HFF-Myc (cell line): ENCODE measurements around the gene LHPP.

Source experiments
- DNase-seq: peaks from one replicate; pipeline ENCODE4 v3.0.0-alpha.2; 2011; ENCODE audit warnings: low read depth; ENCODE audit errors: extremely low read depth
- H3K4me3 ChIP-seq: replicated peaks from 2 replicates; pipeline ENCODE4 v1.5.1; 2011; ENCODE audit warnings: low read depth, mild to moderate bottlenecking, control low read depth, low read length
- TF ChIP-seq, protein P1 (sequence below): IDR thresholded peaks from 2 replicates; pipeline ENCODE4 v1.5.1; 2012; ENCODE audit warnings: mild to moderate bottlenecking, low read depth, low read length, control low read depth; ENCODE audit errors: missing control alignments

LHPP gene

DNA sequence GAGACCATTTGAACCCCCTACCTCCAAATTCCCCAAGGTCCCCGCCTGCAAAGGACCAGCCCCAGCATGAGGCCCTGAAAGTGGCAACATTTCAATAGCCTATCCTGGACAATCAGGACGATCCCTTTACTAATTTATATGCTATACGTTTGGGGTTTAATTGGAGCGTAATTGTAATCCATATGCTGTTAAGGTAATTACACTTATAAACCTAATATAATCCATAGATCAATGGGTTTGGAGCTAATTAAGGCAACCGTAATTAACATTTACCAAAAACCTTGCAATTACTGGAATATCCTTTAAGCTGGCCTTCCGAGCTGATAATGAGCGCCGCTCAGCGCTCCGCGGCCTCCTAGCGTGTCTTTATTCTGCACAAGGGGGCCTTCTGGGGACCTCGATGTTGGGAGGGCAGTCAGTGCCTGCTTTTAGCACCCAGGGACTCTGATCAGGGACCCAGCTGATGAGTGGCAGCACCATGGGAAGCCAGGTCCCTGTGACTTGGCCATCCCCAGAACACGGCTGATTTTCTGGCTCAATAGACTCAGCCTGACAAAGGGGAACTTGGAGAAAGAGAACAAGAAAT lies 91.2 kb downstream of the LHPP start:
- H3K4me3 ChIP-seq: no peak overlapping the region
- DNase-seq: no peak
- TF ChIP-seq, protein P1, sequence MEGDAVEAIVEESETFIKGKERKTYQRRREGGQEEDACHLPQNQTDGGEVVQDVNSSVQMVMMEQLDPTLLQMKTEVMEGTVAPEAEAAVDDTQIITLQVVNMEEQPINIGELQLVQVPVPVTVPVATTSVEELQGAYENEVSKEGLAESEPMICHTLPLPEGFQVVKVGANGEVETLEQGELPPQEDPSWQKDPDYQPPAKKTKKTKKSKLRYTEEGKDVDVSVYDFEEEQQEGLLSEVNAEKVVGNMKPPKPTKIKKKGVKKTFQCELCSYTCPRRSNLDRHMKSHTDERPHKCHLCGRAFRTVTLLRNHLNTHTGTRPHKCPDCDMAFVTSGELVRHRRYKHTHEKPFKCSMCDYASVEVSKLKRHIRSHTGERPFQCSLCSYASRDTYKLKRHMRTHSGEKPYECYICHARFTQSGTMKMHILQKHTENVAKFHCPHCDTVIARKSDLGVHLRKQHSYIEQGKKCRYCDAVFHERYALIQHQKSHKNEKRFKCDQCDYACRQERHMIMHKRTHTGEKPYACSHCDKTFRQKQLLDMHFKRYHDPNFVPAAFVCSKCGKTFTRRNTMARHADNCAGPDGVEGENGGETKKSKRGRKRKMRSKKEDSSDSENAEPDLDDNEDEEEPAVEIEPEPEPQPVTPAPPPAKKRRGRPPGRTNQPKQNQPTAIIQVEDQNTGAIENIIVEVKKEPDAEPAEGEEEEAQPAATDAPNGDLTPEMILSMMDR: no peak

DNA sequence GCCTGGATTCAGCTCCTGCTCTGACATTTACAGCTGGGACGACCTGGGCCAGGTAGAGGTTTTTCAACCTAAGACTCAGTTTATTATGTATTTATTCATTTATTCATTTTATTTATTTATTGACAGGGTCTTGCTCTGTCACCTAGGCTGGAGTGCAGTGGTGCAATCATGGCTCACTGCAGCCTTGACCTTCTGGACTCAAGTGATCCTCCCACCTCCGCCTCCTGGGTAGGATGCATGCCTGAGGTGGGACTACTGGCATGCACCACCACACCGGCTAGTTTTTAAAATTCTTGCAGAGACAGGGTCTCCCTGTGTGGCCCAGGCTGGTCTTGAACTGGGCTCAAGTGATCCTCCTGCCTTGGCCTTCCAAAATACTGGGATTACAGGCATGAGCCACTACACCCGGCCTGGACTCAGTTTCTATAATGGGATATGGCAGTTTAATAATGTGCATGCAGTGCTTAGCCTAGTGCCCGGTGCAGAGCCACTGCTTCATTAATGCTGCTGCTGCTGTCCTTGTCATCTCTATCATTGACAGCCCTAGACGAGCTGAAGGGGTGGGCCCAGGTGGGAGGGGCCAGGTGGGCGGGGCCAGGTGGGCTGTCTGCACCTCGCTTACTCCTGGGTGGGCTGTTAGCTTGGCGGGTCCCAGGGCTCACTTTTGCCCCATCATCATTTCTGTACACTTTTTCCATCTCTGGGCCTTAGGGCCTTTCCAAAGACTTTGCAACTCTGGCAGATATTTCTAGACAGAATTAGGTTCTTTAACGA lies 92.6 kb downstream of the LHPP start:
- TF ChIP-seq, protein P1: no peak
- no peak for DNase-seq
- H3K4me3 ChIP-seq: no peak overlapping the region

GRCh38 chr10:124557167-124557566 lies 95.5 kb downstream of the LHPP start:
- TF ChIP-seq, protein P1: no peak
- no peak for DNase-seq
- H3K4me3 ChIP-seq: no peak overlapping the region

DNA sequence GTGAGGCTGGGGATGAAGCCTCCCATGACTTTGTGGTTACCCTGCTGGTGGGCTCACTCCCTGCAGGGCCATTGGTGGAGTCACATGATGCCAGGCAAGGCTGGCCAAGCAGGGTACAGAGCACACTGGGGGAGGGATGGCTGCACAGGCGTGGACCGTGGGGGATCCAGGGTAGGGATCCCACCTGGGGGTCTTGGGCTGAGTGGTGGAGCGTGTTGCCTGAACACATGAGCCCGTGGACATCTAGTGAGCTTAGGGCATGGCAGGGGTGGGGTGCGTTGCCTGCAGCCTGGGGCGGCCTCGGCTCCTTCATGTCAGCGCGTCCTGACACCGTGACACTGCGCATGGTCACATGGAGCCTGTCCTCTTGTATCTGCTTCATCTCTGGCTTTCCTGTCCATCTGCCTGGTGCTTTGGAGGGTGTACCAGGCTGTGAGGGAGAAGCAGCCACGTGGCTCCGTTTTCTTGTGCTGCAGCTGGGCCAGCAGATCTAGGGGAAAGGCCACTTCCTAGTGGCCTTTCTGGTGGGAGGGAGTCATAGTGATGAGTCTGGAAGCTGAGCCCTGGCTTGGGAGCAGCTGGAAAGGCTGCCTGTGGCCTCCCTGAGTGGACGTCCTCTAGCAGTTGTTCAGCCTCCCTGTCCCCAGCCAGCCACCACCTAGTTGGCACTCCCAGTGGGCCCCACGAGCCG lies 96.2 kb downstream of the LHPP start:
- no peak for DNase-seq
- no peak overlapping the region for H3K4me3 ChIP-seq
- TF ChIP-seq, protein P1: no peak

DNA sequence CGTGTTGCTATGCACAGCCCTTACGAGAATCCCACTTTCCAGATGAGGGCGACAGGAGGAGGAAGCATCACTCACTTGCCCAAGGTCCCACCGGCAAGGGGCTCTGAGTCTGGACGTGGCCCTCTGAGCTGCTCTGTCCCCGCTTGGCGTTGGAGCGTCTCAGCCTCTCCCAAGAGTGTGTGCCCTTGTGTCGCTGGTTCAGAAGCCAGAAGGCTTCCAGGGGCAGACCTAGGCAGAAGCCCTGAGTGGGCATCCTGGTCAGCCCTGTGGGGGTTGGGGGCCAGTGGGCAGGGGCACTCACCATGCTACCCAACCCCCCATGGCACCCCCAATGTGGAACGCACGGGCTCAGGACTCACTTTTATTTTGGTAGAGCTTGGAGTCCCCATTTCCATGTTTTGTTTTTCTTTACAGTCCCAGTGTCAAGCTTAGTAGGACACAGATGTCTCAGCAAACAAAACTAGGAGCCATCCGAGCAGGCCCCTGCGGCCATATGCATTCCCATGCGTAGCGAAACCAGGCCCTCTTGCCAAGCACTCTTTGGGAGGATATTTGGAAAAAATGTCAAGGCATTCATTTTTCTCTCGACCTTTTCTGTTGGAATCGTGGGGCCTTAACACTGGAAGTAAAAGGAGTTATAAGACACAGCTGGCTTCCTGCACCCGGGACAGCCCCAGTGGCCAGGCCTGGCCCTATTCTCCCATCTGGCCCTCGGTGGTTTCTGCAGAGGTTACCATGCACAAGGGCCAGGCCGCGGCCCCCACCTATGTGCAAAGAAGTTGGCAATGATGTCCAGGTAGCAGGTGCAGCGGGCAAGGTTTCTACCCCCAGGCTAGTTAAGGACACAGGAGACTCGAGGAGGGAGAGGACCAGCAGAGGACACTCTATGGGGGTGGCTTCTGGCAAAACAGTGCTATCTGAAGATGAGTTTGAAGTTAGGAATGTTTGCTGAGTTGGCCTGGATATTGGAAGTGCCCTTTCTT lies 97.0 kb downstream of the LHPP start:
- DNase-seq: no peak
- TF ChIP-seq, protein P1: no peak
- no peak overlapping the region for H3K4me3 ChIP-seq

DNA sequence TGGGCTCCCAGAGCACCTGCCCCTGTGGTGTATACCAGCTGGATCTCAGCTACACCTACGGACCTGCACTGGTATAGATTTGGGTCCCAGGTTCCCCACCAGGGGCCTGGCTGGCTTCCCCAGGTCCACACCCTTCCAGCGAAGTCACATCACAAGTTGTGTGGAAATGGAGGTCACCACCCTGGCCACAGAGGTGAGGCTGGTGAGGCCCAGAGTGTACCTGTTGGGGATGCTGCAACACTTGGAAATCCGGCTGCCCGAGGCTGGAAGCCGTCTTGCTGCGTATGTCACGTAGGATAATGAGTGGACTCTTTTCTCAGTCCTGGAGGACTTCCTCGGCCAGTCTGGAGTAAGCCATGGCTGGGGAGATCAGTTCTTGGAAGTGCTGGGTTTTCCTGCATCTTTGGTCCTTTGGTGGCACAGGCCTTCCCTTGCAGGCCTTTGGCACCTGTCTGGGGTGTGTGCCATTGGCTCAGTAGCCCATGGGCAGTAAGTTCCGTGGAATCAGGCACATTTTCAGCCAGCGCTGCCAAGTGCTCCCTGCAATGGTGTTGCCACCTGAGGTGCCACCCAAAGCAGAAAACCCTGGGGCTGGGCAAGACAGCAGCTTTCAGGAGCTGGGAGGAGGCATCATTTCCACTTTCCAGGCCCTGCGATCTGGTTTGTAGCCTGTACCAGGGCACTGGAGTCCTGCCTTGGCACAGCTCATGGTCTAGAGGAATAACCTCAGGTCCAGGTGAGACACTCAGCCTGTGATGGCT lies 97.9 kb downstream of the LHPP start:
- TF ChIP-seq, protein P1: no peak
- DNase-seq: no peak
- H3K4me3 ChIP-seq: no peak overlapping the region
